H9 (cell line): ENCODE results near the gene PTGDR2. TPM values are rescaled to one million over a fixed set of nuclear protein-coding genes. Genes with fewer than 3 reads are reported as not detected.
A peak's percentile ranks its signal among the peaks of the same experiment; 100 is the strongest.

Experiments used
- DNase-seq: peaks from one replicate; pipeline ENCODE4 v3.0.0-alpha.2; 2017
- H2AFZ ChIP-seq: one replicate; pipeline ENCODE4 v1.6.1; 2013; ENCODE audit warnings: mild to moderate bottlenecking, low read length, control low read depth, moderate library complexity
- H2AK5ac ChIP-seq: 2 replicates; pipeline ENCODE4 v1.6.1; 2013; ENCODE audit warnings: low read length, control low read depth, mixed read lengths; ENCODE audit not compliant: insufficient read length
- H2BK120ac ChIP-seq: one replicate; pipeline ENCODE4 v1.6.1; 2013; ENCODE audit warnings: low read depth, mild to moderate bottlenecking, low read length, control low read depth, inconsistent platforms; ENCODE audit not compliant: poor library complexity, severe bottlenecking
- H2BK12ac ChIP-seq: 2 replicates; pipeline ENCODE4 v1.6.1; 2013; ENCODE audit warnings: low read length, control low read depth, mixed read lengths, low read depth; ENCODE audit not compliant: insufficient read length
- H2BK15ac ChIP-seq: 2 replicates; pipeline ENCODE4 v1.6.1; 2013; ENCODE audit warnings: low read depth, low read length, control low read depth
- H2BK20ac ChIP-seq: one replicate; pipeline ENCODE4 v1.6.1; 2013; ENCODE audit warnings: low read depth, mild to moderate bottlenecking, low read length, control low read depth, inconsistent platforms; ENCODE audit not compliant: poor library complexity, severe bottlenecking
- H2BK5ac ChIP-seq: 2 replicates; pipeline ENCODE4 v1.6.1; 2013; ENCODE audit warnings: low read length, control low read depth, mixed read lengths; ENCODE audit not compliant: insufficient read length
- H3K14ac ChIP-seq: 2 replicates; pipeline ENCODE4 v1.6.1; 2013; ENCODE audit warnings: low read length, control low read depth; ENCODE audit not compliant: insufficient read depth
- H3K18ac ChIP-seq: 2 replicates; pipeline ENCODE4 v1.6.1; 2013; ENCODE audit warnings: low read depth, mild to moderate bottlenecking, mixed read lengths, low read length, control low read depth; ENCODE audit not compliant: insufficient read length
- H3K23ac ChIP-seq: 2 replicates; pipeline ENCODE4 v1.6.1; 2013; ENCODE audit warnings: low read length, control low read depth, mixed read lengths, low read depth; ENCODE audit not compliant: insufficient read length
- H3K23me2 ChIP-seq: 2 replicates; pipeline ENCODE4 v1.6.1; 2013; ENCODE audit warnings: low read depth, mild to moderate bottlenecking, mixed read lengths, low read length, control low read depth; ENCODE audit not compliant: insufficient read length, poor library complexity, severe bottlenecking
- H3K27ac ChIP-seq: 2 replicates; pipeline ENCODE4 v1.5.1; 2013; ENCODE audit warnings: low read length, control low read depth, mixed read lengths, low read depth; ENCODE audit not compliant: insufficient read length
- H3K27me3 ChIP-seq: 2 replicates; pipeline ENCODE4 v1.6.1; 2013; ENCODE audit warnings: low read length, control low read depth, inconsistent platforms; ENCODE audit not compliant: insufficient read depth
- H3K4ac ChIP-seq: 2 replicates; pipeline ENCODE4 v1.6.1; 2013; ENCODE audit warnings: low read depth, mild to moderate bottlenecking, control low read depth, inconsistent platforms, low read length, moderate library complexity
- H3K4me1 ChIP-seq: 2 replicates; pipeline ENCODE4 v1.6.1; 2013; ENCODE audit warnings: low read length, control low read depth, inconsistent platforms; ENCODE audit not compliant: insufficient read depth
- H3K4me2 ChIP-seq: 2 replicates; pipeline ENCODE4 v1.6.1; 2013; ENCODE audit warnings: low read length, control low read depth, mixed read lengths; ENCODE audit not compliant: insufficient read length, insufficient read depth
- H3K56ac ChIP-seq: 2 replicates; pipeline ENCODE4 v1.6.1; 2013; ENCODE audit warnings: low read depth, mild to moderate bottlenecking, mixed read lengths, low read length, control low read depth; ENCODE audit not compliant: insufficient read length
- H3K79me1 ChIP-seq: 2 replicates; pipeline ENCODE4 v1.6.1; 2013; ENCODE audit warnings: low read depth, mild to moderate bottlenecking, moderate library complexity, low read length, control low read depth, inconsistent platforms; ENCODE audit not compliant: insufficient read depth, poor library complexity, severe bottlenecking
- H3K79me2 ChIP-seq: 2 replicates; pipeline ENCODE4 v1.6.1; 2013; ENCODE audit warnings: low read length, control low read depth, inconsistent platforms; ENCODE audit not compliant: insufficient read depth
- H3K9ac ChIP-seq: 2 replicates; pipeline ENCODE4 v1.6.1; 2013; ENCODE audit warnings: low read length, control low read depth, mixed read lengths; ENCODE audit not compliant: insufficient read length; ENCODE audit errors: extremely low read depth
- H3K9me3 ChIP-seq: one replicate; pipeline ENCODE4 v1.6.1; 2013; ENCODE audit warnings: low read depth, low read length, inconsistent platforms; ENCODE audit not compliant: control insufficient read depth
- H3T11ph ChIP-seq: one replicate; pipeline ENCODE4 v1.6.1; 2013; ENCODE audit warnings: mild to moderate bottlenecking, low read length, control low read depth, inconsistent platforms
- H4K20me1 ChIP-seq: one replicate; pipeline ENCODE4 v1.6.1; 2013; ENCODE audit not compliant: control insufficient read depth, insufficient read length, insufficient read depth
- H4K5ac ChIP-seq: 2 replicates; pipeline ENCODE4 v1.6.1; 2013; ENCODE audit warnings: low read depth, mild to moderate bottlenecking, mixed read lengths, low read length, control low read depth; ENCODE audit not compliant: insufficient read length
- H4K8ac ChIP-seq: replicated peaks from 2 replicates; pipeline ENCODE4 v1.6.1; 2013; ENCODE audit warnings: low read length, control low read depth, mixed read lengths, low read depth; ENCODE audit not compliant: insufficient read length
- H4K91ac ChIP-seq: 2 replicates; pipeline ENCODE4 v1.6.1; 2013; ENCODE audit warnings: low read depth, mild to moderate bottlenecking, moderate library complexity, mixed read lengths, low read length, control low read depth; ENCODE audit not compliant: insufficient read length
- H3K27ac Mint-ChIP-seq, 3 experiments: 2 replicates in 2 of 3; 3 replicates in 1 of 3; pipeline ENCODE4 v1.8.0; 2020 to 2021; ENCODE audit warnings: mixed read lengths in 3 of 3, mild to moderate bottlenecking in 1 of 3, moderate library complexity in 1 of 3
- H3K27me3 Mint-ChIP-seq: 2 replicates; pipeline ENCODE4 v1.8.0; 2021; ENCODE audit warnings: low read depth, mild to moderate bottlenecking, moderate library complexity, mixed read lengths
- H3K36me3 Mint-ChIP-seq, 3 experiments: 2 replicates in 2 of 3; 3 replicates in 1 of 3; pipeline ENCODE4 v1.8.0; 2020 to 2021; ENCODE audit warnings: low read depth in 3 of 3, mixed read lengths in 3 of 3; ENCODE audit not compliant: insufficient read depth in 1 of 3
- H3K4me1 Mint-ChIP-seq, 2 experiments: 2 replicates each; pipeline ENCODE4 v1.8.0; 2020; ENCODE audit warnings: mixed read lengths in 2 of 2
- H3K4me3 Mint-ChIP-seq, 2 experiments: 2 replicates in 1 of 2; 3 replicates in 1 of 2; pipeline ENCODE4 v1.8.0; 2020 to 2021; ENCODE audit warnings: mild to moderate bottlenecking in 2 of 2, mixed read lengths in 2 of 2, moderate library complexity in 1 of 2
- H3K9me3 Mint-ChIP-seq, 2 experiments: 2 replicates in 1 of 2; 3 replicates in 1 of 2; pipeline ENCODE4 v1.8.0; 2020; ENCODE audit warnings: mild to moderate bottlenecking in 2 of 2, mixed read lengths in 2 of 2, moderate library complexity in 1 of 2
- CTCF ChIP-seq: fragments of 200-600 bp; sonication (generic); conservative IDR thresholded peaks from 3 replicates; pipeline ENCODE4 v1.8.0; 2021; ENCODE audit warnings: antibody characterized with exemption, mild to moderate bottlenecking
- whole genome bisulfite sequencing: extraction: QIAGEN DNeasy Blood & Tissue Kit; methylation state at CpG from one replicate; pipeline ENCODE4 v1.1.7; 2013; ENCODE audit warnings: missing lambda C conversion rate, low lambda C conversion rate, mixed read lengths; ENCODE audit not compliant: insufficient read length; ENCODE audit errors: extremely low coverage; 5-methylcytosine and 5-hydroxymethylcytosine counted together
- total RNA-seq: library from RNA; stranded (reverse); gene quantifications from 2 replicates; pipeline ENCODE4 v1.2.1, GENCODE V29; 2021

PTGDR2 gene
- total RNA-seq, 1 experiment from 2014 or later = not detected

GRCh38 chr11:60841797-60842667 is 13.7 kb downstream of the PTGDR2 start, which contains the start of gene CCDC86:
Gene CCDC86, plus strand, starts transcription at chr11:60842113. Its CDS starts 12 bp downstream, at chr11:60842125.
- H4K20me1 ChIP-seq = no peaks in the 10 kb centered on the region
- no peaks in the 10 kb centered on the region for H3K9me3 ChIP-seq
- WGBS = no CpG with 5 or more reads among the region's 57 CpGs
- H3K79me1 ChIP-seq = no peaks in the 10 kb centered on the region
- H3K9ac ChIP-seq = peak within 1 kb of the TSS; percentile 74
- Mint-ChIP-seq H3K9me3 (no peaks in the 10 kb centered on the region; a peak in 2 of 5 replicates), H3K27ac (peak within 1 kb of the TSS; percentile 95 to 98 (median 95); a peak in 6 of 7 replicates), H3K4me1 (peaks cover 34 to 41% of the 10 kb centered on the region in 2 experiments), H3K4me3 (peak within 1 kb of the TSS; percentile 91 to 95), H3K27me3 (peaks cover 4% of the 10 kb centered on the region), H3K36me3 (peaks cover 13 to 32% (median 17%) of the 10 kb centered on the region in 3 experiments)
- DNase-seq = peak; percentile 96
- no peak within 1 kb of the TSS for H2BK20ac ChIP-seq
- H3K18ac ChIP-seq = peak within 1 kb of the TSS; percentile 74
- peak within 1 kb of the TSS; percentile 92 for H3K14ac ChIP-seq
- peak within 1 kb of the TSS; percentile 21 for H3K27ac ChIP-seq
- H3T11ph ChIP-seq = no peak within 1 kb of the TSS
- H3K23me2 ChIP-seq = peaks cover 14% of the 10 kb centered on the region
- H3K4me1 ChIP-seq = peaks cover 8% of the 10 kb centered on the region; the same call in 1 of the 2 replicates
- no peak within 1 kb of the TSS for H2BK15ac ChIP-seq
- H4K8ac ChIP-seq = no peak within 1 kb of the TSS
- H3K56ac ChIP-seq = no peak within 1 kb of the TSS
- no peak within 1 kb of the TSS for H2AFZ ChIP-seq
- peak within 1 kb of the TSS; percentile 91 for H4K91ac ChIP-seq
- H4K5ac ChIP-seq = peak within 1 kb of the TSS; percentile 49
- H3K79me2 ChIP-seq = peaks cover 24% of the 10 kb centered on the region; the same call in 1 of the 2 replicates
- H2BK120ac ChIP-seq = no peak within 1 kb of the TSS
- H2BK5ac ChIP-seq = no peak within 1 kb of the TSS
- no peak within 1 kb of the TSS for H2AK5ac ChIP-seq
- TF ChIP-seq CTCF = no peak
- no peaks in the 10 kb centered on the region for H3K27me3 ChIP-seq
- no peak within 1 kb of the TSS; the same call in 1 of the 2 replicates for H3K4ac ChIP-seq
- peak within 1 kb of the TSS; percentile 18 for H2BK12ac ChIP-seq
- H3K23ac ChIP-seq = no peak within 1 kb of the TSS
- peak within 1 kb of the TSS; percentile 88 for H3K4me2 ChIP-seq
